ENCODE results near the gene LRRC63.

DNA sequence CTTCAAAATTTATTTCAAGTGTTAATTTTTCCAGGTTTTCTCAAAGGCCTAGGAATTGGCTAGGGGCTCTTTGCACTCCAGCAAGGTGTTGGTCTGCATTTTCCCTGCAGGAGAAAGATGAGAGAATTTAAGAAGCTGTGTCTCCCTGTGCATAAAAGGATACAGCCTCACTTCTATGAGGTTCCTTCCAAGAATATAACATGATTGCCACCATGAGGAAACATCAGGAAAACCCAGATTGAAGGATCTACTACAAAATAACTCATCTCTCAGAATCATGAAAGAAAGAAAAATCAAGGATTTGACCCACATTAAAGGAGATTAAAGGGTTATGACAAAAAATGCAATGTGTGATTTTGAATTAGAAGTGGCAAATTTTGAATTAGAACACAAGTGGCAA, 105.4 kb downstream of the LRRC63 start:
- TF ChIP-seq, protein P1, sequence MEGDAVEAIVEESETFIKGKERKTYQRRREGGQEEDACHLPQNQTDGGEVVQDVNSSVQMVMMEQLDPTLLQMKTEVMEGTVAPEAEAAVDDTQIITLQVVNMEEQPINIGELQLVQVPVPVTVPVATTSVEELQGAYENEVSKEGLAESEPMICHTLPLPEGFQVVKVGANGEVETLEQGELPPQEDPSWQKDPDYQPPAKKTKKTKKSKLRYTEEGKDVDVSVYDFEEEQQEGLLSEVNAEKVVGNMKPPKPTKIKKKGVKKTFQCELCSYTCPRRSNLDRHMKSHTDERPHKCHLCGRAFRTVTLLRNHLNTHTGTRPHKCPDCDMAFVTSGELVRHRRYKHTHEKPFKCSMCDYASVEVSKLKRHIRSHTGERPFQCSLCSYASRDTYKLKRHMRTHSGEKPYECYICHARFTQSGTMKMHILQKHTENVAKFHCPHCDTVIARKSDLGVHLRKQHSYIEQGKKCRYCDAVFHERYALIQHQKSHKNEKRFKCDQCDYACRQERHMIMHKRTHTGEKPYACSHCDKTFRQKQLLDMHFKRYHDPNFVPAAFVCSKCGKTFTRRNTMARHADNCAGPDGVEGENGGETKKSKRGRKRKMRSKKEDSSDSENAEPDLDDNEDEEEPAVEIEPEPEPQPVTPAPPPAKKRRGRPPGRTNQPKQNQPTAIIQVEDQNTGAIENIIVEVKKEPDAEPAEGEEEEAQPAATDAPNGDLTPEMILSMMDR (IDR thresholded peaks at IDR 0.05 in 8 of 11, conservative IDR thresholded peaks at IDR 0.05 in 3 of 11), result no peak
- TF ChIP-seq POLR2A (IDR thresholded peaks at IDR 0.05), result no peak
- no peak for TF ChIP-seq POLR2AphosphoS5 (IDR thresholded peaks at IDR 0.05)
